Natural killer cell (primary cell): ENCODE measurements around the gene HGS. TPM values are rescaled to one million over a fixed set of nuclear protein-coding genes. Genes with fewer than 3 reads are reported as not detected.

Source experiments
- ATAC-seq, 3 donors: fragments of 150-1000 bp in 2 of 3; fragments of 200-7000 bp in 1 of 3; cut with Tn5 transposase; 1 replicate in 1 of 3; 2 replicates in 2 of 3; pipeline ENCODE4 v1.10.0; 2021; ENCODE audit warnings: mild to moderate bottlenecking in 2 of 3, moderate library complexity in 2 of 3
- DNase-seq, 2 donors: peaks; one replicate each; pipeline versions ENCODE4 v3.0.0 to v3.0.0-alpha.2; 2013 to 2021; ENCODE audit warnings: mixed read lengths in 1 of 2
- H3K27ac ChIP-seq: one replicate; pipeline ENCODE4 v1.5.1; 2013; ENCODE audit warnings: mild to moderate bottlenecking, low read length
- H3K27me3 ChIP-seq: one replicate; pipeline ENCODE4 v1.6.1; 2013; ENCODE audit warnings: low read length; ENCODE audit not compliant: control insufficient read depth, insufficient read depth
- H3K36me3 ChIP-seq: one replicate; pipeline ENCODE4 v1.6.1; 2013; ENCODE audit warnings: low read length; ENCODE audit not compliant: control insufficient read depth, insufficient read depth
- H3K4me1 ChIP-seq: one replicate; pipeline ENCODE4 v1.6.1; 2013; ENCODE audit warnings: low read length; ENCODE audit not compliant: control insufficient read depth, insufficient read depth
- H3K4me3 ChIP-seq: one replicate; pipeline ENCODE4 v1.5.1; 2013; ENCODE audit warnings: low read length
- H3K9me3 ChIP-seq: one replicate; pipeline ENCODE4 v1.6.1; 2013; ENCODE audit warnings: low read length; ENCODE audit not compliant: control insufficient read depth, insufficient read depth
- H3K27ac Mint-ChIP-seq, 2 donors: one replicate each; pipeline ENCODE4 v1.8.0; 2022; ENCODE audit warnings: mild to moderate bottlenecking in 2 of 2, mixed read lengths in 2 of 2, moderate library complexity in 1 of 2
- H3K27me3 Mint-ChIP-seq, 2 donors: one replicate each; pipeline ENCODE4 v1.8.0; 2022; ENCODE audit warnings: low read depth in 2 of 2, mixed read lengths in 2 of 2
- H3K36me3 Mint-ChIP-seq: one replicate; pipeline ENCODE4 v1.8.0; 2022; ENCODE audit warnings: mixed read lengths
- H3K4me1 Mint-ChIP-seq, 2 donors: one replicate each; pipeline ENCODE4 v1.8.0; 2022; ENCODE audit warnings: mixed read lengths in 2 of 2
- H3K4me3 Mint-ChIP-seq: one replicate; pipeline ENCODE4 v1.8.0; 2022; ENCODE audit warnings: mild to moderate bottlenecking, moderate library complexity, mixed read lengths
- H3K9me3 Mint-ChIP-seq, 2 donors: one replicate each; pipeline ENCODE4 v1.8.0; 2022; ENCODE audit warnings: mixed read lengths in 2 of 2
- CTCF ChIP-seq: fragments of 200-600 bp; IDR thresholded peaks from one replicate; pipeline ENCODE4 v1.8.0; 2022; ENCODE audit warnings: antibody characterized with exemption
- WGBS: methylation state at CpG from one replicate; pipeline ENCODE4 v1.1.7; 2013; ENCODE audit warnings: missing lambda C conversion rate; ENCODE audit not compliant: insufficient coverage; 5-methylcytosine and 5-hydroxymethylcytosine counted together
- intact Hi-C: fragments of 100-400 bp; cut with micrococcal nuclease; formaldehyde crosslinking; loops from one replicate; pipeline ENCODE4 v1.14.2; 2022
- total RNA-seq, 4 donors: library from RNA; stranded (reverse); fragments of 120-200 nt in 1 of 4; gene quantifications; one replicate each; pipeline versions ENCODE4 v1.2.3 to v1.2.4, GENCODE V29; 2013 to 2022

HGS gene
- total RNA-seq, 3 donors from 2014 or later (not counting 1 experiment from before 2014, with no cell fraction given) = 179 to 186 (median 181) TPM

DNA sequence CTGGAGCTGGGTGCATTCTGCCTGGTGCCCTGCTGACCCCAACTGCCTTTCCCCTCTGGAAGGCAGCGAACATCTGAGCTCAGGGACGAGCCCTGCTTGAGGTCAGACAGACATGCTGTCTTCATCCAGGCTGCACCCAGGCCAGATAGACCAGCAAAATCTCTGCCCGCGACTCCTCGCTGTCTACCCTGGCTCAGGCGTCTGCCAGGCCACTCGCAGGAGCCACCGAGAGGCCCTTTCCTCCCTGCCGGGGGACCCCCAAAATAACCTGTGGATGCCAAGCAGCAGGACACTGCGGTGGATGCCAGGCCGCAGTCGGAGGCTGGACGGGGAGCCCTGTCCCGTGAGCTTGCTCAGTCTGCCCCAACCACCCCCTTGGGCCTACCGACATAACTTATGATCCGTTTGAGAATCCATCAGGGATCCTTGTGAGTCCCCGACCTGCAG is 25.0 kb downstream of the HGS start:
- no peak for TF ChIP-seq CTCF
- Histone ChIP-seq H3K36me3 (peaks cover 12% of the 10 kb centered on the region), H3K9me3 (no peaks in the 10 kb centered on the region), H3K27ac (no peak overlapping the region), H3K27me3 (no peaks in the 10 kb centered on the region), H3K4me1 (peaks cover 39% of the 10 kb centered on the region), H3K4me3 (no peak overlapping the region)
- Mint-ChIP-seq H3K27me3 (no peaks in the 10 kb centered on the region), H3K27ac (no peak overlapping the region), H3K4me1 (peaks cover 14 to 26% of the 10 kb centered on the region in 2 donors), H3K4me3 (no peak overlapping the region), H3K36me3 (no peaks in the 10 kb centered on the region), H3K9me3 (no peaks in the 10 kb centered on the region)
- WGBS = 96% methylated on average over 17 of the region's 17 CpGs
- intact Hi-C loops = no loop called here
- ATAC-seq (no peak), DNase-seq (no peak)

GRCh38 chr17:81710514-81711308 is 26.9 kb downstream of the HGS start:
- Mint-ChIP-seq H3K9me3 (no peaks in the 10 kb centered on the region), H3K27ac (peak overlapping the region; percentile 21 to 72), H3K27me3 (no peaks in the 10 kb centered on the region), H3K36me3 (no peaks in the 10 kb centered on the region), H3K4me3 (peak overlapping the region; percentile 74), H3K4me1 (peaks cover 14 to 26% of the 10 kb centered on the region in 2 donors)
- Histone ChIP-seq H3K9me3 (no peaks in the 10 kb centered on the region), H3K27ac (peak overlapping the region; percentile 1), H3K27me3 (no peaks in the 10 kb centered on the region), H3K4me3 (no peak overlapping the region), H3K36me3 (peaks cover 8% of the 10 kb centered on the region), H3K4me1 (peaks cover 32% of the 10 kb centered on the region)
- ATAC-seq (no peak), DNase-seq (peak in 1 of 2 donors; percentile 50)
- 19% methylated on average over 29 of the region's 29 CpGs for WGBS
- no peak for TF ChIP-seq CTCF
- intact Hi-C loops = no loop called here

DNA sequence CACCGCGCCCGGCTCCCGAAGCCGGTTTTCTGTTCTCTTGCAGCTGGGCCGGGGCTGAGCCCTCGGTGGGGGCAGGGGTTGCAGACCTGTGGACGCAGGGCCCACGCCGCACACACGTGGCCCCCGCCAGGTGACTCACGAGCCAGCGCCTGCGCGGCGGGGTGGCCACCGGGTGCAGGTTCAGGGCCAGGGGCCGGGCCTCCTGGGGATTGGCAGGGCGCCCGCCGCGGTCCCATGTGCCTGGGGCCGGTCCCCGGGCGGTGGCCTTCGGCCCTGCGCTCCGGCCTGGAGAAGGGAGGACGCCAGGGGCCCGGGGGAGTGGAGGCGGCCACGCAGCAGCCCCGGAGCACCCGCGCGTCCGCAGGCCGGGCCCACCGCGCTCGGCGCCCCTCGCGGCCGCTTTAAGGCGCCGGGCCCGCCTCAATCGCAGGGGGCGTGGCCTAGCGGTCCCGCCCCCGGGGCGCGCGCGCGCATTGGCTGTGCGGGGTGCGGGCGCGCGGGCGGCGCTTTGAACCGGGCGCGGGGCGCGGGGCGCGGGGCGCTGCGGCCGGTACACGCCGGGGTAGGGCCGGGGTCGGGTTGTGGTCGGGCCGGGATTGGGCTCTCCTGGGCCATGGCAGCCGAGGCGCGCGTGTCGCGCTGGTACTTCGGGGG is 28.1 kb downstream of the HGS start, which contains the start of gene SLC25A10:
Gene SLC25A10 (plus strand): TSS at position 471 of the 654 bp plus-strand sequence. CDS start 143 bp downstream, at position 614.
- DNase-seq (peak; percentile 76 to 90), ATAC-seq (peak; percentile 85 to 92 (median 89))
- Mint-ChIP-seq H3K36me3 (no peaks in the 10 kb centered on the region), H3K4me3 (peak within 1 kb of the TSS; percentile 86), H3K27me3 (no peaks in the 10 kb centered on the region), H3K4me1 (peaks cover 14 to 26% of the 10 kb centered on the region in 2 donors), H3K27ac (peak within 1 kb of the TSS; percentile 53 to 72), H3K9me3 (no peaks in the 10 kb centered on the region)
- H3K9me3 ChIP-seq = no peaks in the 10 kb centered on the region
- intact Hi-C loops = no loop called here
- no peaks in the 10 kb centered on the region for H3K27me3 ChIP-seq
- TF ChIP-seq CTCF = no peak
- peaks cover 32% of the 10 kb centered on the region for H3K4me1 ChIP-seq
- H3K36me3 ChIP-seq = peaks cover 5% of the 10 kb centered on the region
- H3K4me3 ChIP-seq = peak within 1 kb of the TSS; percentile 39
- H3K27ac ChIP-seq = no peak within 1 kb of the TSS
- under 1% methylated on average over 89 of the region's 89 CpGs for WGBS
